NT2/D1 (cell line): ENCODE data around the gene PLXDC2.

ENCODE experiments used
- SUZ12 ChIP-seq: IDR thresholded peaks from 2 replicates; pipeline ENCODE4 v1.6.1; 2011; ENCODE audit not compliant: insufficient read length, insufficient read depth; ENCODE audit errors: extremely low read depth
- YY1 ChIP-seq: IDR thresholded peaks from 2 replicates; pipeline ENCODE4 v1.6.1; 2011; ENCODE audit not compliant: insufficient read length, insufficient read depth

- TF ChIP-seq SUZ12 (no peak), YY1 (no peak)
These were observed 455.3 kb downstream of the PLXDC2 start for GRCh38 chr10:20271490-20271889.
